Colonic mucosa (tissue), 4 donors: ENCODE measurements around the gene LRPPRC. TPM values are rescaled to one million over a fixed set of nuclear protein-coding genes. Genes with fewer than 3 reads are reported as not detected.

Experiments used
- DNase-seq: peaks from one replicate; pipeline ENCODE4 v3.0.0-alpha.2; 2020
- H3K27ac ChIP-seq: fragments of 200-600 bp; one replicate; pipeline ENCODE4 v1.8.0; 2021
- H3K27me3 ChIP-seq: fragments of 200-600 bp; one replicate; pipeline ENCODE4 v1.8.0; 2021
- H3K36me3 ChIP-seq: fragments of 200-600 bp; one replicate; pipeline ENCODE4 v1.8.0; 2021
- H3K4me1 ChIP-seq: fragments of 200-600 bp; one replicate; pipeline ENCODE4 v1.8.0; 2021; ENCODE audit warnings: mild to moderate bottlenecking
- H3K4me3 ChIP-seq: fragments of 200-600 bp; one replicate; pipeline ENCODE4 v1.8.0; 2021
- H3K9ac ChIP-seq, 2 donors: one replicate each; pipeline ENCODE4 v1.7.0; 2013; ENCODE audit warnings: control low read depth in 2 of 2, low read depth in 2 of 2, low read length in 2 of 2
- H3K9me3 ChIP-seq: fragments of 200-600 bp; one replicate; pipeline ENCODE4 v1.8.0; 2021
- CTCF ChIP-seq: fragments of 200-600 bp; IDR thresholded peaks from one replicate; pipeline ENCODE4 v1.8.0; 2022; ENCODE audit warnings: antibody characterized with exemption, mild to moderate bottlenecking
- intact Hi-C: fragments of 100-400 bp; cut with DNase I; formaldehyde crosslinking; loops from one replicate; pipeline ENCODE4 v1.14.1; 2022
- total RNA-seq, 2 donors: library from RNA; stranded (reverse); fragmentation: NEBNext Ultra II Directional in 1 of 2; extraction: Animal tissue kit (Norgen Biotek cat#: 25700) in 1 of 2; gene quantifications; one replicate each; pipeline ENCODE4 v1.2.1, GENCODE V29; 2021
- donor health status: healthy.
- donor health status: DM: no; HTN: no; CAD: no.
- donor health status: DM: no; HTN: no; CAD: no.

Gene LRPPRC
- total RNA-seq, 2 donors from 2014 or later, result 106 to 131 TPM

- DNase-seq, result no peak
- Histone ChIP-seq H3K27me3 (no peaks in the 10 kb centered on the region), H3K9ac (no peak overlapping the region), H3K36me3 (no peaks in the 10 kb centered on the region), H3K9me3 (no peaks in the 10 kb centered on the region), H3K4me1 (no peaks in the 10 kb centered on the region), H3K4me3 (no peak overlapping the region), H3K27ac (no peak overlapping the region)
- intact Hi-C loops, result no loop called here
- TF ChIP-seq CTCF, result no peak
Observed at GRCh38 chr2:43841949-43842865, 153.6 kb downstream of the LRPPRC start.

- intact Hi-C loops, result no loop called here
- Histone ChIP-seq H3K4me1 (no peaks in the 10 kb centered on the region), H3K27ac (no peak overlapping the region), H3K9ac (no peak overlapping the region), H3K9me3 (no peaks in the 10 kb centered on the region), H3K4me3 (no peak overlapping the region), H3K36me3 (no peaks in the 10 kb centered on the region), H3K27me3 (no peaks in the 10 kb centered on the region)
- DNase-seq, result no peak
- no peak for TF ChIP-seq CTCF
Observed at GRCh38 chr2:43840965-43841364, 154.8 kb downstream of the LRPPRC start.

GRCh38 chr2:43839776-43840564 is 155.8 kb downstream of the LRPPRC start:
- H3K9ac ChIP-seq, result no peak overlapping the region
- no peak overlapping the region for H3K27ac ChIP-seq
- no peak for DNase-seq
- intact Hi-C loops, result no loop called here
- no peaks in the 10 kb centered on the region for H3K9me3 ChIP-seq
- no peak for TF ChIP-seq CTCF
- H3K36me3 ChIP-seq, result no peaks in the 10 kb centered on the region
- no peak overlapping the region for H3K4me3 ChIP-seq
- no peaks in the 10 kb centered on the region for H3K27me3 ChIP-seq
- H3K4me1 ChIP-seq, result no peaks in the 10 kb centered on the region

GRCh38 chr2:43838560-43839267 is 157.1 kb downstream of the LRPPRC start, which contains the start of the genes ABCG5 and ABCG8:
Gene ABCG5 (minus strand): TSS chr2:43838839. CDS start chr2:43838679, 160 bp downstream.
Gene ABCG8 (plus strand): TSS chr2:43838971. CDS start chr2:43839054, 83 bp downstream.
- DNase-seq, result no peak
- Histone ChIP-seq H3K9me3 (no peaks in the 10 kb centered on the region), H3K4me1 (no peaks in the 10 kb centered on the region), H3K27ac (no peak within 1 kb of the TSS), H3K4me3 (no peak within 1 kb of the TSS), H3K27me3 (no peaks in the 10 kb centered on the region), H3K9ac (no peak within 1 kb of the TSS), H3K36me3 (no peaks in the 10 kb centered on the region)
- TF ChIP-seq CTCF, result no peak
- intact Hi-C loops, result no loop called here
